Fibroblast of mammary gland (primary cell): Measurements from ENCODE around the gene CAPN5.
A peak's percentile ranks its signal among the peaks of the same experiment; 100 is the strongest.

Experiments used
- DNase-seq: peaks from one replicate; pipeline ENCODE4 v3.0.0-alpha.2; 2010; ENCODE audit warnings: low read depth
- H3K4me3 ChIP-seq: 2 replicates; pipeline ENCODE4 v1.5.1; 2011; ENCODE audit warnings: low read depth, mild to moderate bottlenecking, low read length, moderate library complexity; ENCODE audit not compliant: control insufficient read depth
- TF ChIP-seq, protein P1 (sequence below): conservative IDR thresholded peaks from 2 replicates; pipeline ENCODE4 v1.5.1; 2011; ENCODE audit warnings: low read depth, low read length, inconsistent platforms; ENCODE audit not compliant: control insufficient read depth, insufficient read depth

CAPN5 gene

GRCh38 chr11:77082838-77083565 is 16.2 kb downstream of the CAPN5 start:
- peak; percentile 48 for DNase-seq

GRCh38 chr11:77083566-77084245 is 16.9 kb downstream of the CAPN5 start:
- DNase-seq: no peak
- no peak overlapping the region for H3K4me3 ChIP-seq
- TF ChIP-seq, protein P1, sequence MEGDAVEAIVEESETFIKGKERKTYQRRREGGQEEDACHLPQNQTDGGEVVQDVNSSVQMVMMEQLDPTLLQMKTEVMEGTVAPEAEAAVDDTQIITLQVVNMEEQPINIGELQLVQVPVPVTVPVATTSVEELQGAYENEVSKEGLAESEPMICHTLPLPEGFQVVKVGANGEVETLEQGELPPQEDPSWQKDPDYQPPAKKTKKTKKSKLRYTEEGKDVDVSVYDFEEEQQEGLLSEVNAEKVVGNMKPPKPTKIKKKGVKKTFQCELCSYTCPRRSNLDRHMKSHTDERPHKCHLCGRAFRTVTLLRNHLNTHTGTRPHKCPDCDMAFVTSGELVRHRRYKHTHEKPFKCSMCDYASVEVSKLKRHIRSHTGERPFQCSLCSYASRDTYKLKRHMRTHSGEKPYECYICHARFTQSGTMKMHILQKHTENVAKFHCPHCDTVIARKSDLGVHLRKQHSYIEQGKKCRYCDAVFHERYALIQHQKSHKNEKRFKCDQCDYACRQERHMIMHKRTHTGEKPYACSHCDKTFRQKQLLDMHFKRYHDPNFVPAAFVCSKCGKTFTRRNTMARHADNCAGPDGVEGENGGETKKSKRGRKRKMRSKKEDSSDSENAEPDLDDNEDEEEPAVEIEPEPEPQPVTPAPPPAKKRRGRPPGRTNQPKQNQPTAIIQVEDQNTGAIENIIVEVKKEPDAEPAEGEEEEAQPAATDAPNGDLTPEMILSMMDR: no peak

More at GRCh38 chr11:77082838-77083565, 16.2 kb downstream of the CAPN5 start:
- TF ChIP-seq, protein P1: no peak
- H3K4me3 ChIP-seq: no peak overlapping the region

GRCh38 chr11:77084581-77085191 is 17.9 kb downstream of the CAPN5 start:
- H3K4me3 ChIP-seq: no peak overlapping the region
- TF ChIP-seq, protein P1: no peak
- DNase-seq: no peak

GRCh38 chr11:77085652-77086051 is 18.9 kb downstream of the CAPN5 start:
- H3K4me3 ChIP-seq: no peak overlapping the region
- TF ChIP-seq, protein P1: no peak
- no peak for DNase-seq

GRCh38 chr11:77086521-77087472 is 20.0 kb downstream of the CAPN5 start:
- TF ChIP-seq, protein P1: no peak
- DNase-seq: no peak
- H3K4me3 ChIP-seq: no peak overlapping the region

GRCh38 chr11:77087723-77088225 is 21.0 kb downstream of the CAPN5 start:
- TF ChIP-seq, protein P1: no peak
- H3K4me3 ChIP-seq: no peak overlapping the region
- no peak for DNase-seq
